GM19043 (cell line): ENCODE data around the gene SNCA.

Source experiments
- ATAC-seq: cut with Tn5 transposase; IDR thresholded peaks from one replicate; pipeline ENCODE4 v1.9.1; 2021; ENCODE audit warnings: low read depth; ENCODE audit not compliant: unreplicated experiment

SNCA gene

GRCh38 chr4:89820010-89820409 lies 17.0 kb downstream of the SNCA start:
- no peak for ATAC-seq

GRCh38 chr4:89814362-89814761 lies 22.6 kb downstream of the SNCA start:
- no peak for ATAC-seq

GRCh38 chr4:89813197-89813596 lies 23.8 kb downstream of the SNCA start:
- no peak for ATAC-seq

GRCh38 chr4:89807441-89808140 lies 29.4 kb downstream of the SNCA start:
- no peak for ATAC-seq

GRCh38 chr4:89805297-89805696 lies 31.7 kb downstream of the SNCA start:
- no peak for ATAC-seq

GRCh38 chr4:89803915-89804314 lies 33.0 kb downstream of the SNCA start:
- ATAC-seq, result no peak

GRCh38 chr4:89803036-89803435 lies 33.9 kb downstream of the SNCA start:
- no peak for ATAC-seq

- ATAC-seq, result no peak
These were observed 36.3 kb downstream of the SNCA start for GRCh38 chr4:89800527-89801103.

GRCh38 chr4:89800012-89800516 lies 36.9 kb downstream of the SNCA start:
- no peak for ATAC-seq

GRCh38 chr4:89799071-89799470 lies 37.9 kb downstream of the SNCA start:
- ATAC-seq, result no peak

- no peak for ATAC-seq
These were observed 39.8 kb downstream of the SNCA start for GRCh38 chr4:89797117-89797516.

- ATAC-seq, result no peak
These were observed 48.5 kb downstream of the SNCA start for GRCh38 chr4:89788206-89789072.

GRCh38 chr4:89784686-89785231 lies 52.2 kb downstream of the SNCA start:
- ATAC-seq, result no peak

- ATAC-seq, result no peak
These were observed 55.6 kb downstream of the SNCA start for GRCh38 chr4:89781321-89781720.

- ATAC-seq, result no peak
These were observed 63.2 kb downstream of the SNCA start for GRCh38 chr4:89773805-89774204.

- no peak for ATAC-seq
These were observed 67.1 kb downstream of the SNCA start for GRCh38 chr4:89769856-89770255.

GRCh38 chr4:89767924-89768323 lies 69.0 kb downstream of the SNCA start:
- ATAC-seq, result no peak

GRCh38 chr4:89765966-89766365 lies 71.0 kb downstream of the SNCA start:
- ATAC-seq, result no peak

- no peak for ATAC-seq
These were observed 71.4 kb downstream of the SNCA start for GRCh38 chr4:89765528-89765927.

- no peak for ATAC-seq
These were observed 74.7 kb downstream of the SNCA start for GRCh38 chr4:89762311-89762710.

- no peak for ATAC-seq
These were observed 77.5 kb downstream of the SNCA start for GRCh38 chr4:89759426-89759825.
